Activated CD4-positive, alpha-beta T cell treated with anti-CD3 and anti-CD28 coated beads for 4 hours (primary cell): ENCODE data around the gene TCHHL1.
A peak's percentile ranks its signal among the peaks of the same experiment; 100 is the strongest.

Source experiments
- DNase-seq, 2 donors: peaks; one replicate each; pipeline ENCODE4 v3.0.0-alpha.2; 2020

TCHHL1 gene

DNA sequence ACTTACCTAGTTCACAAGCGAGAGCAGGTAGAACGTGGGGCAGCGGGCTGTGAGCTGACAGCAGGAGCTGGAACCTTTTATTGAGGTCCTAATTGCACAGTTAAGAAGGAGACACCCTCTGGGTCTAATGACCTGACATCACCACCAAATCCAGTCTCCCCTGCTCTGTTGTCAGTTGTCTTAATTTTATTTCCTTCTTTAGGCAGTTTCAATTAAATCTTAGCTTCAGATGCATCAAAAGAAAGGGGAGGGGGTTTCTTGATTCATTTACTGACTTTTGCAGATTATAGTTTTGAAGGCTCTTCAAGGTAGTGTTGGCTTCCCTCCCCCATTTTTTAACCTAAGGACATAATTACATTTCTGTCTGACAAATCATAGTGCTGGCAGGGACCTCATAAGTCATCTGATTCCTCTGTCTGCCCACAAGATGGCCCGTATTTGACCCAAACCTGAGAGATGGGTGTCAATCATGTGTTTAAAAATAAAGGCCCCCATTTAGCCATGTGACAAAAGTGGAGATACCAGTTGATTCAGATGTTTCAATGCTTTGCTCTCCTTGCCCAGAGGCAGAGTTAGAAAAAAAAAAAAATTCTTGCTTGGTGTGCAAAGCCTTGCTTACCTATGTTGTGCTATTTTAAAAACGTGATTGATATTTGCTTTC, at the start of gene TCHHL1:
Gene TCHHL1, minus strand, starts transcription at position 51 of the 661 bp plus-strand sequence. CDS start 921 bp downstream, outside the sequence.
- no peak for DNase-seq

GRCh38 chr1:152137215-152137614, 48.4 kb upstream of the TCHHL1 start:
- no peak for DNase-seq

DNA sequence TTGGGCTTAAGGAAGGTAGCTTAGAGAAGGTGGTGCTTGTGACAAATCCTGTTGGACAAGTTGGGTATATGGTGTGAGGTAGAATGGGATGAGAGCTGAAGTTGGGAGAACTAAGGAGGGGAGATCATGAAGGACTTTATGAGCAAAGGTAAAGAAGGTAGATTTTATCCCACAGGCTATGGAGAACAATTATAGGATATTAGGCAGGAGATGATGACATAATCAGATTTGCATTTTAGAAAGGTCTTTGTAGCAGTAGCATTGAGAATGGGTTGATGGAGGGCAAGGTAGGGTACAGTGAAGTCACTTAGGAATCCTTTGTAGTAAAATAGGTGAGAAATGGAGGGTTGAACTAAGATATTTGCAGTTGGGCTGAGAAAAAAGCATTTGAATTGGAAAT, 41.3 kb upstream of the TCHHL1 start:
- no peak for DNase-seq

GRCh38 chr1:152127673-152128072, 38.8 kb upstream of the TCHHL1 start:
- DNase-seq, result no peak

DNA sequence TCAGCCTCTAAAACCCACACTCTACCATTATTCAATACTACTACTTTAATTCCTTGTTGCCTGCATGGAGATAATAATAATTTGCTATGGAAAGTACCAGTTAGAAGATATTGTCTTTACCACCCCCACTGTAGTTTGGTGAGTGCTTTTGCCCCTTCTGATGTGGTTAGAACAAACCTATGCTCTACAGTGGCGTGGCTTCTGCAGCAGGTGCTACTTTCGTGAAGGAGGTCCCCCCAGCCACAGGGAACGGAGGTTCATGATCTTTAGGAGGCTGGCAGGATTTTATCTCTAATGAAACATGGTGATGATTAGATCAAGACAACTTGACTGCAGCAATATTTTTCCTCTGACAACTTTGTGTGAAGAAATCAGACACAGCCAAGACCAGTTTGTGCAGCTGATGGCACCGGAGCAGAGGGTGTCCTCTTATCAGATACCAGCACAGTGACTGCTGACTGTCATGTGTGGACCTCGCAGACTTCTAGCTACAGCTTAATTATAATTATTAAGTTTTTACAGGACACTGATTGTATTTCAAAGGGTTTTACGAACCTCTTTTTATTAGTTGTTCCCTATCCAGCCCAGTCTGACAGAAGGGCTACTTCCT, 37.1 kb upstream of the TCHHL1 start:
- no peak for DNase-seq

DNA sequence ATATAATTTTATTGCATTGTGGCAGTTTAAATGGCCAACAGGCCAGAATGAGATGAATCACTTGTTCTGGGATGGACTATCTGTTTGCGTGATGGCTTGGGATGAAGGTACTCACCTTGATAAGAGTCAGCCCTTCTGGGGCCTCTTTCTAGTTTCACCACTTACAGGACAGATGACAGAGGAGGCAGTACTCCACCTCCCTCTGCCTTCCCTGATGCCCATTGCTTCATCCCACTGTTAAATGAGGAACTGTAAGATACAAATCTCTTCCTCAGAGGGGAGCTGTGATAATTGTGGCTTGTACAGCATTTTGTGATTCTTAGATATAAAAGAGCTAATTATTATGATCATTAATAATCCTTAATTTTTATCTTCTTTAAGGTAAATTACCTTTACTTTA, 30.1 kb upstream of the TCHHL1 start:
- DNase-seq, result no peak

GRCh38 chr1:152115344-152115743, 26.5 kb upstream of the TCHHL1 start, which contains the start of gene TCHH:
Gene TCHH (minus strand): TSS chr1:152115444. CDS start chr1:152114080, 1,364 bp downstream.
- no peak for DNase-seq

DNA sequence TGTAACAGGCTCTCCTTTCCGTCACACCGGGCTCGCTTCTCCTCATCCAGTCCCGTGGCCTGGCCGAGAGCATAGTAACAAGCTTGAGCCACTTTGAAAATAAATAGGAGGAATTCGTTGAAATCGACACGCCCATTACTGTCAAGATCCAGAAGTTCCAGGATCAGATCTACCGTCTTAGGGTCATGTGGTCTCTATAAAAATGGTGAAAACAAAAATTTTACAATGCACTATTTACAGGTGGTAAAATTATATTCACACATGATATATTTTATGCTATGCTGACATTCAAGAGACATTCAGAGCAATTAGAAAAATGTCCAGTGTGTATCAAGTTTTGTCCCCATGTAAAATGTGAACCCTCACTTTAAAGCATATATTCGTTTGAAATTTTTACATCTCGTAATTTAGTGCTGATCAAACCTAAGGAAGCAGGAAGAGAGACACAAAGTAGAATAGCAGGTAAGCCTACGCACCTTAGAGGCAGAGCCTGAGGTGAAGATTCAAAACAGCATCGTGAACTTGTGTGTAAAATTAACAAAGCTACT, 24.1 kb upstream of the TCHHL1 start:
- no peak for DNase-seq

DNA sequence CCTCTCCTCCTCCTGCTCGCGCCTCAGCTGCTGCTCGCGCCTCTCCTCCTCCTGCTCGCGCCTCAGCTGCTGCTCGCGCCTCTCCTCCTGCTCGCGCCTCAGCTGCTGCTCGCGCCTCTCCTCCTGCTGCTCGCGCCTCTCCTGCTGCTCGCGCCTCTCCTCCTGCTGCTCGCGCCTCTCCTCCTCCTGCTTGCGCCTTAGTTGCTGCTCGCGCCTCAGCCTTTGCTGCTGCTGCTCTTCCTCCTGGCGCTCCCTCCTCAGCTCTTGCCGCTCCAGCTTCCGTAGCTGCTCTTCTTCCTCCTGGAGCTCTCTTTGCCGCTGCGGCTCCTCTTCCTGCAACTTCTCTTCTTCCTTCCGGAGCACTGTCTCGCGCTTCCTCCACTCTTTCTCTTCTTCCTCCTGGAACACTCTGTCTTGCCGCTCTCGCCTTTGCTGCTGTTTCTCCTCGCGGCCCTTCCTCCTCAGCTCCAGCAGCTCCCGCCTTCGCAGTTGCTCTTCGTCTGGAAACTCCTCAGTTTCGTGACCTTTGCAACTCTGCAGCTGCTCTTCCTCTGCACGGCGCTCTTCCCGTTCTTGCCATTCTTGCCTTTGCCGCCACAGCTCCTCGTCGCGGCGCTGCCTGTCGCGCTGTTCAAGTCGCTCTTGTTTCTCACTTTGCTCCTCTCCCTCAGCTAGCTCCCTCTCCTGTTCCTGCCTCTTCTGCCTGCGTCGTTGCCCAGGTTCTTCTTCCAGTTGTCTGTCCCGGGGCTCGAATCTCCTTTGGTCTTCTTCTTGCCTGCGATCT, 23.4 kb upstream of the TCHHL1 start:
- no peak for DNase-seq

- peak in 1 of 2 donors; percentile 3 for DNase-seq
These were observed 22.7 kb upstream of the TCHHL1 start for GRCh38 chr1:152111515-152111968.

DNA sequence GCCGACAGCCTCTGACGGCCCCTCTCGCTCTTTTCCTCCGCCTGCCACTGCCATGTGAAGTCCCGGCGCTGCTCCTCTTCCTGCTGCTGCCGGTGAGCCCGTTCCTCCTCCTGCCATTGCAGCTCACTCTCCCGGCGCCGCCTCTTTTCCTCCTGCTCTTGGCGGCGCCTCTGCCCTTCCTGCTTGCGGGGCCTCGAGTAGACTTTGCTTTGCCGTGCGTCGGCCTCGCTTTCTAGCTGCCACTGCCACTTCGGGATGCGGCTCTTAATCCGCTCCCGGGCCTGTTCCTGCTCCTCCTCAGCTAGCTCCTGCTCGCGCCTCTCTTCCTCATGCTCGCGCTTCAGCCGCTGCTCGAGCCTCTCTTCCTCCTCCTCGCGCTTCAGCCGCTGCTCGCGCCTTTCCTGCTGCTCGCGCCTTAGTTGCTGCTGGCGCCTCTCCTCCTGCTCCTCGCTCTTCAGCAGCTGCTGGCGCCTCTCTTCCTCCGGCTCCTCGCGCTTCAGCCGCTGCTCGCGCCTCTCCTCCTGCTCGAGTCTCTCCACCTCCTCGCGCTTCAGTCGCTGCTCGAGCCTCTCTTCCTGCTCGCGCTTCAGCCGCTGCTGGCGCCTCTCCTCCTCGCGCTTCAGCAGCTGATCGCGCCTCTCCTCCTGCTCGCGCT, 22.1 kb upstream of the TCHHL1 start:
- DNase-seq, result no peak

GRCh38 chr1:152110365-152110859, 21.5 kb upstream of the TCHHL1 start:
- peak; percentile 3 to 20 for DNase-seq

GRCh38 chr1:152109998-152110294, 21.1 kb upstream of the TCHHL1 start:
- DNase-seq, result no peak

DNA sequence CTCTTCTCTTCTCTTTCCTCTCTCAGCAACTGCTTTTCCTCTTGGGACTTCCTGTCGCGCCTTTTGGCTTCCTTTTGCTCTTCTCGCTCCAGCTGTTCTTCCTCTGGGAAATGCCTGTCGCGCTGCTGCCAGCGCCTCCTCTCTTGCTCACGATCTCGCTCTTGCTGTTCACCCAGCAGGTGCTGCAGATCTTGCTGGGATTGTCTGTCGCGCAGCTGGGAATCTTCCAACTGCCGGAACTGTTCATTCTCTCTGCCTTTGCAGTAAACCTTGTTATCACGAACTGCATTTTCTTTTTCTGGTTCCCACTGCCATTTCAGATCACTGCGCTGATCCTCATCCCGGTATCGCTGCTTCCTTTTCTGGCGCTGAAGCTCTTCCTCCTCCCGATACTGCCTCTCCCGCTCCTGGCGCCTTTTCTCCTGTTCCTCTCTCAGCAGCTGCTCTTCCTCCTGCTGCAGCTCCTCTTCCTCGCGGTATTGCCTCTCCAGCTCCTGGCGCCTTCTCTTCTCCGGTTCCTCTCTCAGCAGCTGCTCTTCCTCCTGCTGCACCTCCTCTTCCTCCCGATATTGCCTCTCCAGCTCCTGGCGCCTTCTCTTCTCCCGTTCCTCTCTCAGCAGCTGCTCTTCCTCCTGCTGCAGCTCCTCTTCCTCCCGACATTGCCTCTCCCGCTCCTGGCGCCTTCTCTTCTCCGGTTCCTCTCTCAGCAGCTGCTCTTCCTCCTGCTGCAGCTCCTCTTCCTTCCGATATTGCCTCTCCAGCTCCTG, 20.6 kb upstream of the TCHHL1 start:
- DNase-seq, result no peak

DNA sequence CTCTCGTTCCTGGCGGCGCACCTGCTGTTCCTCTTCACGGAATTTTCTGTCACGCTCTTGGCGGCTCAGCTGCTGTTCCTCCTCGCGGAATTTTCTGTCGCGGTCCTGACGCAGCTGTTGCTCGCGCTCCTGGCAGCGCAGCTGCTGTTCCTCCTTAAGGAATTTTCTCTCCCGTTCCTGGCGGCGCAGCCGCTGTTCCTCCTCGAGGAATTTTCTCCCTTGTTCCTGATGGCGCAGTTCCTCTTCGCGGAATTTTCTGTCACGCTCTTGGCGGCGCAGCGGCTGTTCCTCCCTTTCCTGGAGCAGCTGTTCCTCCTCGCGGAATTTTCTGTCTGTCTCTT, 20.0 kb upstream of the TCHHL1 start:
- no peak for DNase-seq

DNA sequence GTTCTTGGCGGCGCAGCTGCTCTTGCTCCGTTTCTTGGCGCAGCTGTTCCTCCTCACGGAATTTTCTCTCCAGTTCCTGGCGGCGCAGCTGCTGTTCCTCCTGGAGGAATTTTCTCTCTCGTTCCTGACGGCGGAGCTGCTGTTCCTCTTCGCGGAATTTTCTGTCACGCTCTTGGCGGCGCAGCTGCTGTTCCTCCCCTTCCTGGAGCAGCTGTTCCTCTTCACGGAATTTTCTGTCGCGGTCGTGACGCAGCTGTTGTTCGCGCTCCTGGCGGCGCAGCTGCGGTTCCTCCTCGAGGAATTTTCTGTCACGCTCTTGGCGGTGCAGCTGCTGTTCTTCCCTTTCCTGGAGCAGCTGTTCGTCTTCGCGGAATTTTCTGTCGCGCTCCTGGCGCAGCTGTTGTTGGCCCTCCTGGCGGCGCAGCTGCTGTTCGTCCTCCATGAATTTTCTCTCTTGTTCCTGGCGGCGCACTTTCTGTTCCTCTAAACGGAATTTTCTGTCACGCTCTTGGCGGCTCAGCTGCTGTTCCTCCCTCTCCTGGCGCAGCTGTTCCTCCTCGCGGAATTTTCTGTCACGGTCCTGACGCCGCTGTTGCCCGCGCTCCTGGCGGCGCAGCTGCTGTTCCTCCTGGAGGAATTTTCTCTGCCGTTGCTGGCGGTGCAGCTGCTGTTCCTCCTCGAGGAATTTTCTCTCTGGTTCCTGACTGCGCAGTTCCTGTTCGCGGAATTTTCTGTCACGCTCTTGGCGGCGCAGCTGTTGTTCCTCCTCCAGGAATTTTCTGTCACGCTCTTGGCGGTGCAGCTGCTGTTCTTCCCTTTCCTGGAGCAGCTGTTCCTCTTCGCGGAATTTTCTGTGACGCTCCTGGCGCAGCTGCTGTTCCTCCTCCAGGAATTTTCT, 19.4 kb upstream of the TCHHL1 start:
- no peak for DNase-seq

DNA sequence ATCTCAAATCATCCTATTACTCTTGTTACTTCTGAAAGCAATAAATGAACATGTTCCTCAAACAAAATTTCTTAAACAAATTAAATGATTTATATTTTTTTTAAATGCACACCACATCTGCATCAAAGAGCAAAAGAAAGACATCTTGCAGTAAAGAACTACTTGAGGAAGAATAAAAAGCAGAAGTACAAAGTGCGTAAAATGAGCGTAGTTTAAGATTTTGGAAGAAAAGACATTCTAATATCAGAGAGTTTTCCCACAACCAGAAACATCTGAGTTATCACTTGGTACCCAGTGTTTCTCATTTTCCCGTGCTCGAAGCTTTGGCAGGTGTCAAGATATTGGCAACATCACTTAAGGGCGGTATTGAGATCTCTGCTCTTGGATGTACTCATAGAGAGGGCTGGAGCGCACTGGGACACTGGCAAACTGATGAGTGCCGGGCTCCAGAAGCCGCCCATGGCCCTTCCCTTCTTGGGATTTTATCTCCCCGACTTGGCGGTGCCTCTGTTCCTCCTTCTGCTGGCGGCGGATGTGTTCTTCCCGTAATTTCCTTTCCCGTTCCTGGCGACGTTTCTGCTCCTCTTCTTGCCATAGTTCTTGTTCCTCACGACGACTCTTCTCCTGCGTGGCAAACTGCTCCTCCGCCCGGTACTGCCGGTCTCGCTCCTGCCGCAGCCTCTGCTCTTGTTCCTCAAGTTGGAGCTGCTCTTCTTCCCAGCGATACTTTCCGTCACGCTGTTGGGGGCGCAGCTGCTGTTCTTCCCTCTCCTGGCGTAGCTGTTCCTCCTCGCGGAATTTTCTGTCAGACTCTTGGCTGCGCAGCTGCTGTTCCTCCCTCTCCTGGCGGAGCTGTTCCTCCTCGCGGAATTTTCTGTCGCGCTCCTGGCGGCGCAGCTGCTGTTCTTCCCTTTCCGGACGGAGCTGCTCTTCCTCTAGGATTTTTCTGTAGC, 18.4 kb upstream of the TCHHL1 start:
- no peak for DNase-seq

DNA sequence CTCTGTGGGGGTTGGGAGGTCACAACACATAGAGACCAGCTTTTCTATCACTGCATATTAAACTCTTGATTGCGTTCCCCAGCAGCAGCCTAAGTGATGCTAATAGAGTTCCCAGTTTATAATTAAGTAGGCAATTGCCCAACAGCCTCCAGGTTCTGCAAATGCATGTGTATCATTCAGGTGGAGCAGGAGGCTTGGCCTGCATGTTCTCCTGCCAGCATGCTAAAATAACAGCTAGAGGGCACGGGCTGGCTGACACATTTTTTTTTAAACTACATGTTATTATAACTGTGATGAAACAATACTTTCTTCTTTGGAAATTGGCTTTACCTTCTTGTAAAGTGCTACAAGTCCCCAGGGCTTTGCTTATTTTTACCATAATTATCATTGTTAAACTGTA, 16.0 kb upstream of the TCHHL1 start:
- DNase-seq, result no peak

- no peak for DNase-seq
These were observed 8.1 kb upstream of the TCHHL1 start for GRCh38 chr1:152096931-152097330.

- DNase-seq, result no peak
These were observed 2.1 kb downstream of the TCHHL1 start for GRCh38 chr1:152086760-152087159.
